ENCODE data around the gene TNRC6C.

GRCh38 chr17:77990301-77990700, 31.8 kb downstream of the TNRC6C start:
- TF ChIP-seq CSRNP3 (CRISPR knock-in tag; IDR thresholded peaks at IDR 0.05) (no peak), ZNF8 (CRISPR knock-in tag; IDR thresholded peaks at IDR 0.05) (no peak), ARNTL (CRISPR knock-in tag; IDR thresholded peaks at IDR 0.05; ENCODE audit: borderline replicate concordance, low read depth) (no peak), GLIS3 (CRISPR knock-in tag; IDR thresholded peaks at IDR 0.05) (no peak), ISL1 (CRISPR knock-in tag; IDR thresholded peaks at IDR 0.05) (no peak), CREB5 (CRISPR knock-in tag; IDR thresholded peaks at IDR 0.05; ENCODE audit: low read depth) (no peak), PATZ1 (CRISPR knock-in tag; IDR thresholded peaks at IDR 0.05; ENCODE audit: borderline replicate concordance) (no peak)

Data from SK-N-SH treated with all-trans-retinoic acid at 6 μM for 48 hours (cell line).